ENCODE results near the gene MCRIP2. TPM values are rescaled to one million over a fixed set of nuclear protein-coding genes. Genes with fewer than 3 reads are reported as not detected.

Gene MCRIP2
- total RNA-seq, 1 donor from 2014 or later, result 16.6 TPM

DNA sequence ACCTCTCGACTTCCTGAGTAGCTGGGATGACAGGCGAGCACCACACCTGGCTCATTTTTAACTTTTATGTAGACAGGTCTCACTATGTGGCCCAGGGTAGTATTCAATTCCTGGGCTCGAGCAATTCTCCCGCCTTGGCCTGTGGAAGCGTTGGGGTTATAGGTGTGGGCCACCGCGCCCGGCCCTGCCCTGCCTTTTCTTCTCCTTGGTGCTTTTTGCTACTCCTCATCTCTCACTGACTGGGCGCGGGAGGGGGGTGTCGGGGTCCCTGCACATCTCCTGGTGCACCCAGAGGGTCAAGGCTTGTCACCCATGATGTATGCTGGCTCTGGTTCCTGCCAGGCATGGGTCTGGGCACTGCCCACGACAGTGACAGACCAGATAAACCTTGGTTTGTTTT is 2.9 kb downstream of the MCRIP2 start:
- TF ChIP-seq, protein P1, sequence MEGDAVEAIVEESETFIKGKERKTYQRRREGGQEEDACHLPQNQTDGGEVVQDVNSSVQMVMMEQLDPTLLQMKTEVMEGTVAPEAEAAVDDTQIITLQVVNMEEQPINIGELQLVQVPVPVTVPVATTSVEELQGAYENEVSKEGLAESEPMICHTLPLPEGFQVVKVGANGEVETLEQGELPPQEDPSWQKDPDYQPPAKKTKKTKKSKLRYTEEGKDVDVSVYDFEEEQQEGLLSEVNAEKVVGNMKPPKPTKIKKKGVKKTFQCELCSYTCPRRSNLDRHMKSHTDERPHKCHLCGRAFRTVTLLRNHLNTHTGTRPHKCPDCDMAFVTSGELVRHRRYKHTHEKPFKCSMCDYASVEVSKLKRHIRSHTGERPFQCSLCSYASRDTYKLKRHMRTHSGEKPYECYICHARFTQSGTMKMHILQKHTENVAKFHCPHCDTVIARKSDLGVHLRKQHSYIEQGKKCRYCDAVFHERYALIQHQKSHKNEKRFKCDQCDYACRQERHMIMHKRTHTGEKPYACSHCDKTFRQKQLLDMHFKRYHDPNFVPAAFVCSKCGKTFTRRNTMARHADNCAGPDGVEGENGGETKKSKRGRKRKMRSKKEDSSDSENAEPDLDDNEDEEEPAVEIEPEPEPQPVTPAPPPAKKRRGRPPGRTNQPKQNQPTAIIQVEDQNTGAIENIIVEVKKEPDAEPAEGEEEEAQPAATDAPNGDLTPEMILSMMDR (IDR thresholded peaks at IDR 0.05; ENCODE audit: partially characterized antibody, unreplicated experiment), result no peak
- no peak for DNase-seq
- Mint-ChIP-seq H3K4me1 (ENCODE audit: low read depth, unreplicated experiment) (peaks cover 2% of the 10 kb centered on the region), H3K36me3 (ENCODE audit: unreplicated experiment) (no peaks in the 10 kb centered on the region), H3K4me3 (ENCODE audit: unreplicated experiment) (peak overlapping the region; percentile 46), H3K27me3 (ENCODE audit: unreplicated experiment) (no peaks in the 10 kb centered on the region), H3K27ac (ENCODE audit: unreplicated experiment) (no peak overlapping the region), H3K9me3 (ENCODE audit: unreplicated experiment) (peaks cover 3% of the 10 kb centered on the region)

DNA sequence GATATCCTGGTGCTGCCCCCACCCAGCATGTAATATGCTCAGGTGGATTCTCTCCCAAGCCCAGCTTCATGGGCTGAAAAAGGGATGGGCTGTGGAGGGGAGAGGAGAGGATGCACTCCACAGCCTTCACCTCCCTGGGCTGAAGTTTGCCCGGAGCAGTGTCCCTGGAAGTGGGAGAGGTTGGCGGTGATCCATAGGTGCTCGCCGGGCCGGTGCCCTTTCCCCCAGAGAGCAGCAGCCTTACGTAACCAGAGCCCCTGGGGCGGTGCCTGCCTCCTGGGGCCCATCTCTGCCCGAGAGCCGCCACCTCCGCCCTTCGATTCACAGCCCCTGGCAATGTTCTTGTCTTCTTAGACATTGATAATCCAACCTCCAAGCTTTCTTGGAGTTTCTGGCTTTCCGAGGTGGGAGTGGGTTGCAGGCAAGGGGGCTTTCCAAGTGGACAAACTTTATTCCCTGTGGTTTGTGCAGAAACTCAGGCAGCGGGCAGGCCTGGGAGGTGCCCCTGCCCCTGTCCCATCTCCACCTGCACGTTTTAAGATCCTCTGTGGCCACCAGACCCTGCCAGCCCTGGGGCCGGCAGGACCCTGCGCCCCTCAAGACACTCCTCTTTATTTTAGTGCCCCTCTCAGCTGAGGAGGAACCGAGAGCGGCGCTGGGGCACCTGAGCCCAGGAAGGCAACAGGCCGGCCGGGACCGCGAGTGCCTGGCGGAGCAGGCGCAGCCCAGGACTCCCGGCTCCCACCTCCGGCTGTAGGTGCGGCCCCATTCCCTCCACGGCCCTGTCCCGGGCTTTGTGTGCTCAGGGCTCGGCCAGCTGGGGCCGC is 4.4 kb downstream of the MCRIP2 start:
- no peaks in the 10 kb centered on the region for H3K27me3 Mint-ChIP-seq (ENCODE audit: unreplicated experiment)
- no peak for DNase-seq

DNA sequence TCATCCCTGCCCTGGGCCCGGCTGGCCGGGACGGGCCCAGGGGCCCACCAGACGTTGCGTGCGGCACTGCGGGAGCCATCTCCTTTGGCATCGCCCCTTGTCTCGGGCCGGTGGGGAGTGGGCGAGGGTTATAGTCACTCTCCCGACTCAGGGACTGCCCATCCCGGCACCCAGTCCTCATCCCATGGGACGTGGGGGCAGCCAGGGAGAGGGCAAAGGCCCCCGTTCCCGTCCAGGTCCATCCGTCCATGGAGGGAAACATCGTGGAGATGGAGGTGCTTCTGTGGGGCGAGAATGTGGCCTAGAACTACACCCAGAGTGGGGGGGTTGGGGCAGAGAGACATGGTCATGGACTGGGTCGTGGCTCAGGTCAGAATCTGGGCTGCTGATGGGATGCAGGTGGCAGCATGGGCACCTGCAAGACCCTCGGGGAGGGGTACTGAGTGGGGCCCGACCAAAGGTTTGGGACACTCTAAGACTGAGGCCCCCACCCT is 5.1 kb downstream of the MCRIP2 start:
- H3K4me1 Mint-ChIP-seq (ENCODE audit: low read depth, unreplicated experiment), result no peaks in the 10 kb centered on the region
- no peak overlapping the region for H3K27ac Mint-ChIP-seq (ENCODE audit: unreplicated experiment)
- H3K4me3 Mint-ChIP-seq (ENCODE audit: unreplicated experiment), result no peak overlapping the region
- TF ChIP-seq, protein P1 (IDR thresholded peaks at IDR 0.05; ENCODE audit: partially characterized antibody, unreplicated experiment), result no peak
- H3K27me3 Mint-ChIP-seq (ENCODE audit: unreplicated experiment), result no peaks in the 10 kb centered on the region
- no peaks in the 10 kb centered on the region for H3K36me3 Mint-ChIP-seq (ENCODE audit: unreplicated experiment)
- DNase-seq, result no peak
- peaks cover 3% of the 10 kb centered on the region for H3K9me3 Mint-ChIP-seq (ENCODE audit: unreplicated experiment)

More for the DNA sequence above, 4.4 kb downstream of the MCRIP2 start:
- TF ChIP-seq, protein P1 (IDR thresholded peaks at IDR 0.05; ENCODE audit: partially characterized antibody, unreplicated experiment), result no peak
- no peaks in the 10 kb centered on the region for H3K36me3 Mint-ChIP-seq (ENCODE audit: unreplicated experiment)
- no peak overlapping the region for H3K4me3 Mint-ChIP-seq (ENCODE audit: unreplicated experiment)
- H3K9me3 Mint-ChIP-seq (ENCODE audit: unreplicated experiment), result peaks cover 3% of the 10 kb centered on the region
- H3K4me1 Mint-ChIP-seq (ENCODE audit: low read depth, unreplicated experiment), result no peaks in the 10 kb centered on the region
- H3K27ac Mint-ChIP-seq (ENCODE audit: unreplicated experiment), result no peak overlapping the region

DNA sequence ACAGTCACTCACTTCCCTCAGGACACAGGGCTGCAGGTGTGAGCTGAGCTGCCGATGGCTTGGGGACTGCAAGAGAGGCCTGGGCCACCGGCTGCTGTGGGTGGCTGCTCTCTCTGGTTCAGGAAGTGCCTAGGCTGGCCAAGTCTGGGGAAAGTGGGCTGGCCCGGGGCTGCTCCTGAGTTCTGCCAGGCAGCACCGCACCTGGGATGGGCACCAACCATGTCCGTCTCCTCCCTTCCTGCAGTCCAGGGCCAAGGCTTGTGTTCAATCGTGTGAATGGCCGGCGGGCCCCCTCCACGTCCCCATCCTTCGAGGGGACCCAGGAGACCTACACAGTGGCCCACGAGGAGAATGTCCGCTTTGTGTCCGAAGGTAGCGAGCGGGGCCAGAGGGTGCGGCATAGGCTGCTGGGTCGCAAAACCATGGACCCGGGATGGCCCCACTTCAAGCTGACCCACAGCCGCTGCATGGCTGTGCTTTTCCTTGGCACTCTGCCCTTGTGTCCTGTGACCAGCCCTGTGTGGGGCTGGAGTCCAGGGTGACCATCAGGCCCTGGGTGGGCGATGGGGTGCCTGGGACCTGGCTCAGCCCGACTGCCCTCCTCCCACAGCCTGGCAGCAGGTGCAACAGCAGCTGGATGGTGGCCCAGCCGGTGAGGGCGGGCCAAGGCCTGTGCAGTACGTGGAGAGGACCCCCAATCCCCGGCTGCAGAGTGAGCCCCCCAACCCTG is 5.7 kb downstream of the MCRIP2 start:
- Mint-ChIP-seq H3K4me1 (ENCODE audit: low read depth, unreplicated experiment) (no peaks in the 10 kb centered on the region), H3K9me3 (ENCODE audit: unreplicated experiment) (peaks cover 3% of the 10 kb centered on the region), H3K4me3 (ENCODE audit: unreplicated experiment) (no peak overlapping the region), H3K36me3 (ENCODE audit: unreplicated experiment) (no peaks in the 10 kb centered on the region), H3K27me3 (ENCODE audit: unreplicated experiment) (no peaks in the 10 kb centered on the region), H3K27ac (ENCODE audit: unreplicated experiment) (no peak overlapping the region)
- TF ChIP-seq, protein P1 (IDR thresholded peaks at IDR 0.05; ENCODE audit: partially characterized antibody, unreplicated experiment), result no peak
- no peak for DNase-seq
